ENCODE measurements around the gene CRYGB. TPM values are rescaled to one million over a fixed set of nuclear protein-coding genes. Genes with fewer than 3 reads are reported as not detected.

CRYGB gene
- total and polyA plus RNA-seq, 2 of the 13 experiments (the other 11 are each of a cell fraction or from before 2014, with no cell fraction given): not detected

- TF ChIP-seq REST (IDR thresholded peaks at IDR 0.05; ENCODE audit: borderline replicate concordance in 1 of 2, low read depth in 1 of 2, low read length in 2 of 2) (no peak), ZNF142 (CRISPR knock-in tag; IDR thresholded peaks at IDR 0.05) (no peak), ZNF451 (CRISPR knock-in tag; IDR thresholded peaks at IDR 0.05) (no peak), RFX5 (IDR thresholded peaks at IDR 0.05; ENCODE audit: low read depth, low read length) (no peak), ZNF768 (CRISPR knock-in tag; IDR thresholded peaks at IDR 0.05) (no peak), KDM5B (CRISPR knock-in tag; IDR thresholded peaks at IDR 0.05; ENCODE audit: borderline replicate concordance) (no peak)
These were observed 49.9 kb downstream of the CRYGB start (continued) for GRCh38 chr2:208096080-208096479.

Data from HepG2 (cell line).